ENCODE measurements around the gene TMPRSS13. TPM values are rescaled to one million over a fixed set of nuclear protein-coding genes. Genes with fewer than 3 reads are reported as not detected.
"Not testable (repeated sequence)": the region's sequence is repeated elsewhere in the genome, so short reads cannot be mapped to it uniquely, and the experiment has no call there.

Gene TMPRSS13
- total RNA-seq, 1 experiment from 2014 or later = 21.7 TPM

GRCh38 chr11:117927926-117928325 lies 1.3 kb downstream of the TMPRSS13 start:
- H3K4me3 ChIP-seq = peak overlapping the region; percentile 88; the same call in 1 of the 2 replicates
- H3K79me2 ChIP-seq (ENCODE audit: low read depth) = peaks cover 17% of the 10 kb centered on the region
- BruUV-seq (replicated peaks) = no TSS peak
- TF ChIP-seq, protein P1, sequence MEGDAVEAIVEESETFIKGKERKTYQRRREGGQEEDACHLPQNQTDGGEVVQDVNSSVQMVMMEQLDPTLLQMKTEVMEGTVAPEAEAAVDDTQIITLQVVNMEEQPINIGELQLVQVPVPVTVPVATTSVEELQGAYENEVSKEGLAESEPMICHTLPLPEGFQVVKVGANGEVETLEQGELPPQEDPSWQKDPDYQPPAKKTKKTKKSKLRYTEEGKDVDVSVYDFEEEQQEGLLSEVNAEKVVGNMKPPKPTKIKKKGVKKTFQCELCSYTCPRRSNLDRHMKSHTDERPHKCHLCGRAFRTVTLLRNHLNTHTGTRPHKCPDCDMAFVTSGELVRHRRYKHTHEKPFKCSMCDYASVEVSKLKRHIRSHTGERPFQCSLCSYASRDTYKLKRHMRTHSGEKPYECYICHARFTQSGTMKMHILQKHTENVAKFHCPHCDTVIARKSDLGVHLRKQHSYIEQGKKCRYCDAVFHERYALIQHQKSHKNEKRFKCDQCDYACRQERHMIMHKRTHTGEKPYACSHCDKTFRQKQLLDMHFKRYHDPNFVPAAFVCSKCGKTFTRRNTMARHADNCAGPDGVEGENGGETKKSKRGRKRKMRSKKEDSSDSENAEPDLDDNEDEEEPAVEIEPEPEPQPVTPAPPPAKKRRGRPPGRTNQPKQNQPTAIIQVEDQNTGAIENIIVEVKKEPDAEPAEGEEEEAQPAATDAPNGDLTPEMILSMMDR (conservative IDR thresholded peaks at IDR 0.05) = no peak
- no peak for TF ChIP-seq EZH2 (IDR thresholded peaks at IDR 0.05; ENCODE audit: low read depth)
- intact Hi-C loops (cut with micrococcal nuclease; ENCODE audit: unreplicated experiment) = no loop called here
- ChIA-PET POLR2A (ENCODE audit: unreplicated experiment) (interaction anchor here (0.6 kb wide), 1 partner anchor 48 kb away, joined by 6 read pairs; no protein-coding TSS in a partner anchor), CTCF (interaction anchor here (0.5 kb wide), 1 partner anchor 172 kb away, joined by 7 read pairs; no protein-coding TSS in a partner anchor)
- H4K20me1 ChIP-seq (ENCODE audit: insufficient read depth) = no peaks in the 10 kb centered on the region
- peaks cover 12% of the 10 kb centered on the region; the same call in 1 of the 2 replicates for H3F3A ChIP-seq (ENCODE audit: insufficient read depth, low read depth)
- no peak overlapping the region for H2AFZ ChIP-seq
- H3K9me2 ChIP-seq (ENCODE audit: insufficient read depth) = no peaks in the 10 kb centered on the region
- no peak for DNase-seq
- no peaks in the 10 kb centered on the region for H3K27me3 ChIP-seq (ENCODE audit: insufficient read depth, low read depth)
- peaks cover 57% of the 10 kb centered on the region for H3K4me1 ChIP-seq (replicated peaks; ENCODE audit: insufficient read depth)
- no peaks in the 10 kb centered on the region for H3K9me3 ChIP-seq (ENCODE audit: insufficient read depth, low read depth)
- H3K36me3 ChIP-seq (ENCODE audit: low read depth) = no peaks in the 10 kb centered on the region
- H3K27ac ChIP-seq = no peak overlapping the region
- H3K4me2 ChIP-seq = peak overlapping the region; percentile 91

DNA sequence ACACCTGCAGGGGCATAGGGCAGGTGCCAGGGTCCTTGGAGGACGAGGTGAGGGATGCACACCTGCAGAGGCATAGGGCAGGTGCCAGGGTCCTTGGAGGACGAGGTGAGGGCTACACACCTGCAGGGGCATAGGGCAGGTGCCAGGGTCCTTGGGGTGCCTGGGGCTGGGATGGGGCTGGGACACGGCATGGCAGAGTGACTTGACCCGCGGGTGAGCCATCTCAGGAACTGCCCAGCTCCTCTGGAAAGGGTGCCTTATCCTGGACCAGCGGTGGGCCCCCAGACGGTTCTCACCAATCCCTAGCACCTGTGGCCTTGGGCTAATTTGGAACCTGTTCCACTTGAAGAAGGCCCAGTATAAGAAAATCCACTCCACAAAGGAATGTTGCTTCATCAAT lies 3.0 kb downstream of the TMPRSS13 start:
- H3K27me3 ChIP-seq (ENCODE audit: insufficient read depth, low read depth); H3K4me3 ChIP-seq; H2AFZ ChIP-seq; H3K36me3 ChIP-seq (ENCODE audit: low read depth); DNase-seq; CTCF ChIA-PET; POLR2A ChIA-PET (ENCODE audit: unreplicated experiment); H3K4me2 ChIP-seq; BruUV-seq (replicated peaks); H3K9me3 ChIP-seq (ENCODE audit: insufficient read depth, low read depth); H3K9me2 ChIP-seq (ENCODE audit: insufficient read depth); H3K27ac ChIP-seq; H4K20me1 ChIP-seq (ENCODE audit: insufficient read depth); intact Hi-C loops (cut with micrococcal nuclease; ENCODE audit: unreplicated experiment): not testable (repeated sequence)
- H3F3A ChIP-seq (ENCODE audit: insufficient read depth, low read depth) = peaks cover 12% of the 10 kb centered on the region; the same call in 1 of the 2 replicates
- peaks cover 39% of the 10 kb centered on the region for H3K4me1 ChIP-seq (replicated peaks; ENCODE audit: insufficient read depth)
- H3K79me2 ChIP-seq (ENCODE audit: low read depth) = peaks cover 17% of the 10 kb centered on the region

GRCh38 chr11:117925198-117925925 lies 3.8 kb downstream of the TMPRSS13 start:
- POLR2A ChIA-PET (ENCODE audit: unreplicated experiment) = no interaction called here
- DNase-seq = no peak
- Histone ChIP-seq H3K27me3 (ENCODE audit: insufficient read depth, low read depth) (no peaks in the 10 kb centered on the region), H2AFZ (no peak overlapping the region), H3F3A (ENCODE audit: insufficient read depth, low read depth) (peaks cover 10% of the 10 kb centered on the region; the same call in 1 of the 2 replicates), H4K20me1 (ENCODE audit: insufficient read depth) (no peaks in the 10 kb centered on the region), H3K27ac (no peak overlapping the region), H3K4me1 (replicated peaks; ENCODE audit: insufficient read depth) (peaks cover 31% of the 10 kb centered on the region), H3K9me2 (ENCODE audit: insufficient read depth) (no peaks in the 10 kb centered on the region), H3K79me2 (ENCODE audit: low read depth) (peaks cover 17% of the 10 kb centered on the region), H3K4me3 (no peak overlapping the region), H3K36me3 (ENCODE audit: low read depth) (no peaks in the 10 kb centered on the region), H3K4me2 (no peak overlapping the region), H3K9me3 (ENCODE audit: insufficient read depth, low read depth) (no peaks in the 10 kb centered on the region)
- intact Hi-C loops (cut with micrococcal nuclease; ENCODE audit: unreplicated experiment) = no loop called here
- no peak for TF ChIP-seq EZH2 (IDR thresholded peaks at IDR 0.05; ENCODE audit: low read depth)
- TF ChIP-seq, protein P1 (conservative IDR thresholded peaks at IDR 0.05) = no peak
- CTCF ChIA-PET = no interaction called here
- BruUV-seq (replicated peaks) = no TSS peak
